Activated CD8-positive, alpha-beta T cell treated with anti-CD3 and anti-CD28 coated beads for 36 hours (primary cell): ENCODE measurements around the gene HPGD. TPM values are rescaled to one million over a fixed set of nuclear protein-coding genes. Genes with fewer than 3 reads are reported as not detected.
A peak's percentile ranks its signal among the peaks of the same experiment; 100 is the strongest.

ENCODE experiments used
- ATAC-seq: fragments of 200-7000 bp; cut with Tn5 transposase; one replicate; pipeline ENCODE4 v1.10.0; 2021; ENCODE audit warnings: mild to moderate bottlenecking, moderate library complexity
- CTCF ChIA-PET: fragments of 350-600 bp; sonication (Branson Sonifier 250); formaldehyde crosslinking; loops from one replicate; lab custom pipeline; 2021; ENCODE audit warnings: antibody characterized with exemption; lab: Charles Lee
- POLR2A ChIA-PET: fragments of 350-600 bp; sonication (Branson Sonifier 250); formaldehyde crosslinking; loops from one replicate; lab custom pipeline; 2021; ENCODE audit warnings: antibody characterized with exemption; lab: Charles Lee
- DNase-seq: peaks from one replicate; pipeline ENCODE4 v3.0.0-alpha.2; 2020
- H3K27ac Mint-ChIP-seq: one replicate; pipeline ENCODE4 v1.8.0; 2021; ENCODE audit warnings: mild to moderate bottlenecking, mixed read lengths
- H3K27me3 Mint-ChIP-seq: one replicate; pipeline ENCODE4 v1.8.0; 2021; ENCODE audit warnings: mixed read lengths
- H3K36me3 Mint-ChIP-seq: one replicate; pipeline ENCODE4 v1.8.0; 2021; ENCODE audit warnings: low read depth, mixed read lengths
- H3K4me1 Mint-ChIP-seq: one replicate; pipeline ENCODE4 v1.8.0; 2021; ENCODE audit warnings: low read depth, mixed read lengths
- H3K4me3 Mint-ChIP-seq: one replicate; pipeline ENCODE4 v1.8.0; 2021; ENCODE audit warnings: mild to moderate bottlenecking, moderate library complexity, mixed read lengths
- H3K9me3 Mint-ChIP-seq: one replicate; pipeline ENCODE4 v1.8.0; 2021; ENCODE audit warnings: mixed read lengths
- CTCF ChIP-seq: fragments of 200-600 bp; IDR thresholded peaks from one replicate; pipeline ENCODE4 v1.8.0; 2022; ENCODE audit warnings: antibody characterized with exemption, mild to moderate bottlenecking
- intact Hi-C: fragments of 100-400 bp; cut with micrococcal nuclease; formaldehyde crosslinking; loops from one replicate; pipeline ENCODE4 v1.10.0; 2022
- total RNA-seq, 2 experiments: library from RNA; stranded (reverse); gene quantifications; one replicate each; pipeline ENCODE4 v1.2.3, GENCODE V29; 2021

The HPGD gene
- total RNA-seq, result 1 to 10 TPM; 4.7 to 5.5 TPM

GRCh38 chr4:174522183-174523024 is at the start of gene HPGD:
Gene HPGD, minus strand, starts transcription at chr4:174522488. Its CDS starts 37 bp downstream, at chr4:174522451.
- H3K27ac Mint-ChIP-seq, result peak within 1 kb of the TSS; percentile 78
- CTCF ChIA-PET, result interaction anchor here (1.0 kb wide), 2 partner anchors 10 to 110 kb away, joined by 3 read pairs; no protein-coding TSS in a partner anchor
- peak; percentile 87 for DNase-seq

GRCh38 chr4:174564529-174564928 is 42.2 kb upstream of the HPGD start:
- no peak overlapping the region for H3K27ac Mint-ChIP-seq
- no peak for ATAC-seq
- H3K36me3 Mint-ChIP-seq, result no peaks in the 10 kb centered on the region
- peaks cover 1% of the 10 kb centered on the region for H3K27me3 Mint-ChIP-seq
- CTCF ChIA-PET, result no interaction called here
- TF ChIP-seq CTCF, result no peak
- intact Hi-C loops, result no loop called here
- H3K4me3 Mint-ChIP-seq, result no peak overlapping the region
- H3K9me3 Mint-ChIP-seq, result no peaks in the 10 kb centered on the region
- H3K4me1 Mint-ChIP-seq, result no peaks in the 10 kb centered on the region
- POLR2A ChIA-PET, result no interaction called here
- no peak for DNase-seq

More at GRCh38 chr4:174522183-174523024, at the start of gene HPGD:
- Mint-ChIP-seq H3K36me3 (no peaks in the 10 kb centered on the region), H3K9me3 (no peaks in the 10 kb centered on the region), H3K4me3 (peak within 1 kb of the TSS; percentile 77), H3K4me1 (peaks cover 21% of the 10 kb centered on the region), H3K27me3 (peaks cover 10% of the 10 kb centered on the region)
- no peak for TF ChIP-seq CTCF
- POLR2A ChIA-PET, result interaction anchor here (0.7 to 1.6 kb wide), 4 partner anchors 10 to 119 kb away, joined by 3 to 5 read pairs (median 4); no protein-coding TSS in a partner anchor
- ATAC-seq, result peak; percentile 96
- intact Hi-C loops, result no loop called here

- no peaks in the 10 kb centered on the region for H3K4me1 Mint-ChIP-seq
- intact Hi-C loops, result no loop called here
Observed at GRCh38 chr4:174563399-174563798, 41.1 kb upstream of the HPGD start.

DNA sequence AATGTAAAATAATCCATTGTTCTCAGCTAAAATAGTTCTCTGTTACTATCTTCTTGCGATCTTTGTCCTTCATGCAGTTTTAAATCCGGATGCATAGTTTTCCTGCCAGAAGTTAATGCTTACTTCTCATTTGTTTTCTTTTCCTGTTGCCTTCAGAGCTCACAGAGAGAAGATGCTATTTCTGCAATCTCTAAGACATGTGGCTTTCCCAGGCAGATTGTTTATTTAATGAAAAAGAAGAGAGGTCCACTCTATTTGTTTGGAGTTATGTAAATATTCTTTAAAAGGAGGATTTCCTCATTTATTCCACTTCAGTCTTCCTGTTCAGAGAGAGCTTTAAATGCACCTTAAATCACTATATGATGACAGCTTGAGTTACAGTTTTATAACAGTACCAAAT is 39.3 kb upstream of the HPGD start:
- ChIA-PET POLR2A (no interaction called here), CTCF (no interaction called here)
- Mint-ChIP-seq H3K36me3 (no peaks in the 10 kb centered on the region), H3K9me3 (no peaks in the 10 kb centered on the region), H3K4me3 (no peak overlapping the region), H3K27me3 (peaks cover 3% of the 10 kb centered on the region), H3K27ac (no peak overlapping the region), H3K4me1 (no peaks in the 10 kb centered on the region)
- ATAC-seq (no peak), DNase-seq (no peak)
- intact Hi-C loops, result no loop called here
- no peak for TF ChIP-seq CTCF

More at GRCh38 chr4:174563399-174563798, 41.1 kb upstream of the HPGD start:
- Mint-ChIP-seq H3K27me3 (peaks cover 1% of the 10 kb centered on the region), H3K27ac (no peak overlapping the region), H3K9me3 (no peaks in the 10 kb centered on the region), H3K4me3 (no peak overlapping the region), H3K36me3 (no peaks in the 10 kb centered on the region)
- ATAC-seq (no peak), DNase-seq (no peak)
- CTCF ChIA-PET, result interaction anchor here (0.6 to 1.2 kb wide), 3 partner anchors 12 to 69 kb away, joined by 3 read pairs; no protein-coding TSS in a partner anchor
- TF ChIP-seq CTCF, result no peak
- POLR2A ChIA-PET, result no interaction called here

DNA sequence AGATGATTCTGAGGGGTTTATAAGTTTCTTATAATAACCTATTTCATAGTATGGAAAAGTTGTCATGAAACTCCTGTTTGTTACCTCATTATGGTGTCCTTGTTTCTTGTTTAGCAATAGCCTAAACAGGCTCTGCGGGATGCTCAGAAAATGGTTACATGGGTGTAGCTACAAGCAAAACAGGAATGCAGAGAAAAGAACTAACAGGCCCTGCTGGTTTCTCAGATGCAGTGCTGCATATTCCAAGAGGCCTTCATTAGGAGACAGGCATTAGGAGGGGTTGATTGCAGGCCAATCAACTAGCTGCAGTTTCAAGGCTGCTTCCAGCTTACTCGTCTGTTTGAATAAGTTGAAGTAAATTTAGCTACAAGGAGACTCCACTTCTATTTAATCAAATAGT is 37.6 kb upstream of the HPGD start:
- ChIA-PET CTCF (no interaction called here), POLR2A (no interaction called here)
- no peak for TF ChIP-seq CTCF
- intact Hi-C loops, result no loop called here
- no peaks in the 10 kb centered on the region for H3K4me1 Mint-ChIP-seq
- no peak for ATAC-seq
- no peaks in the 10 kb centered on the region for H3K9me3 Mint-ChIP-seq
- DNase-seq, result no peak
- no peak overlapping the region for H3K4me3 Mint-ChIP-seq
- peaks cover 4% of the 10 kb centered on the region for H3K27me3 Mint-ChIP-seq
- H3K36me3 Mint-ChIP-seq, result no peaks in the 10 kb centered on the region
- H3K27ac Mint-ChIP-seq, result no peak overlapping the region
